Breast epithelium (tissue), 3 donors: ENCODE results near the gene CABP2.

Source experiments
- CTCF ChIP-seq, 3 donors: fragments of 450-650 bp; IDR thresholded peaks; one replicate each; pipeline ENCODE4 v1.5.1; 2016 to 2017; ENCODE audit warnings: antibody characterized with exemption in 3 of 3, mild to moderate bottlenecking in 3 of 3, moderate library complexity in 3 of 3
- POLR2A ChIP-seq: fragments of 450-650 bp; IDR thresholded peaks from one replicate; pipeline ENCODE4 v1.6.1; 2016; ENCODE audit warnings: antibody characterized with exemption, mild to moderate bottlenecking, moderate library complexity
- POLR2AphosphoS5 ChIP-seq, 3 donors: sonication (generic); formaldehyde crosslinking; IDR thresholded peaks; one replicate each; pipeline ENCODE4 v1.6.1; 2017; ENCODE audit warnings: antibody characterized with exemption in 3 of 3

- TF ChIP-seq POLR2A (no peak), CTCF (IDR thresholded peaks at IDR 0.05) (no peak), POLR2AphosphoS5 (IDR thresholded peaks at IDR 0.05) (no peak)
Observed at GRCh38 chr11:67534070-67534679, 10.9 kb upstream of the CABP2 start.
